NCI-H446 (cell line): ENCODE measurements around the gene CSE1L.
"Not testable (repeated sequence)": the region's sequence is repeated elsewhere in the genome, so short reads cannot be mapped to it uniquely, and the experiment has no call there.

Experiments
- DNase-seq, 2 experiments: peaks; one replicate each; lab custom pipeline; 2025; lab: John Stamatoyannopoulos, UW

CSE1L gene

DNA sequence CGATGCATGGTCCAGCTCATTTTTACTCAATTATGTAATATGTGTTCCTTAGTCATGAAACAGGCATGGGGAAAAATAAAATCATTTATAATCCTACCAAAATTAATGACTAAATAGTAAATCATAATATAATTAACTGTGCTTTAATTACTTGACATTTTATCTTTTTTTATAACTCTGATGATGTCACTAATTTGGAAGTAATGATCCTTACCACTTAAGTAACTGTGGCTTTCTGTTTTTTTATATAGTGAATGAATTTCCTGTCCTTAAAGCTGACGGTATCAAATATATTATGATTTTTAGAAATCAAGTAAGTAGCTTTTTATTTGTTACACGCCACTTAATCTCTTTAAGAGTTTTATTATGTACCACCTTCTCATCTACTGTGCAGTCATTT lies 32.2 kb downstream of the CSE1L start:
- no peak for DNase-seq

DNA sequence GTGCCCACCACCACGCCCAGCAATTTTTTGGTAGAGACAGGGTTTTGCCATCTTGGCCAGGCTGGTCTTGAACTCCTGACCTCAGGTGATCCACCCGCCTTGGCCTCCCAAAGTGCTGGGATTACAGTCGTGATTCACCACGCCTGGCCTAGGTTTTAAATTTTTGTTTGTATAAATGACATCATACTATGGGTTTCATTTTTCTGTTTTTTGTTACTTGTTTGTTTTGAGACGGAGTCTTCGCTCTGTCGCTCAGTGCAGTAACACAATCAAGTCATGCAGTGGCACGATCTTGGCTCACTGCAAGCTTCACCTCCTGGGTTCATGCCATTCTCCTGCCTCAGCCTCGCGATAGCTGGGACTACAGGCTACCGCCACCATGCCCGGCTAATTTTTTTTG lies 36.2 kb downstream of the CSE1L start:
- DNase-seq: not testable (repeated sequence)

DNA sequence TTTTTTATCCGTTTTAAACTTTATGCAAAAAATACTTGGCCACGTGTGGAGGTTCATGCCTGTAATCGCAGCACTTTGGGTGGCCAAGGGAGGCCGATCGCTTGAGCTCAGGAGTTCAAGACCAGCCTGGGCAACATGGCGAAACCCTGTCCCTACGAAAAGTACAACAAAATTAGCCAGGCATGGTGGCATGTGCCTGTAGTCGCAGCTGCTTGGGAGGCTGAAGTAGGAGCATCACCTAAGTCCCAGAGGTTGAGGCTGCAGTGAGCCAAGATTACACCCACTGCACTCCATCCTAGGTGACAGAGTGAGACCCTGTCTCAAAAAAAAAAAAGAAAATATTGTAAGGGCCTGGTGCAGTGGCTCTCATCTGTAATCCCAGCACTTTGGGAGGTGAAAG lies 45.0 kb downstream of the CSE1L start:
- DNase-seq: no peak

DNA sequence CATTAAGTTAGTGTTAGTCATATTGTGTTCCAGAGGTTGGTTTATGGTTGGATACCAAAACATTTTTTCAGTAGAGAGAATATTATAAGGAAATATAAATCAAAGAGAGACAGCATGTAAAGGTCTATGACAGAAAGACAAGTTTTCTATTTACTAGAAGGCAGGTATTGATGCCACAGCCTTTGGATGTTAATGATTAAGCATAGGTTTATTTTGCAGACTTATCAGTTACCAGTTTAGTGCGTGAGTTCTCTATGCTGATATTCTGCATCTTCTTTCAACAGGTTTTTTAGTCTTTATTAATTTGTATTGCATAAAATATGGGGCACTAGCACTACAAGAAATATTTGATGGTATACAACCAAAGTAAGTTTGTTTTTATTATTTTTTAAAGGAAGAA lies 45.6 kb downstream of the CSE1L start:
- DNase-seq: no peak

DNA sequence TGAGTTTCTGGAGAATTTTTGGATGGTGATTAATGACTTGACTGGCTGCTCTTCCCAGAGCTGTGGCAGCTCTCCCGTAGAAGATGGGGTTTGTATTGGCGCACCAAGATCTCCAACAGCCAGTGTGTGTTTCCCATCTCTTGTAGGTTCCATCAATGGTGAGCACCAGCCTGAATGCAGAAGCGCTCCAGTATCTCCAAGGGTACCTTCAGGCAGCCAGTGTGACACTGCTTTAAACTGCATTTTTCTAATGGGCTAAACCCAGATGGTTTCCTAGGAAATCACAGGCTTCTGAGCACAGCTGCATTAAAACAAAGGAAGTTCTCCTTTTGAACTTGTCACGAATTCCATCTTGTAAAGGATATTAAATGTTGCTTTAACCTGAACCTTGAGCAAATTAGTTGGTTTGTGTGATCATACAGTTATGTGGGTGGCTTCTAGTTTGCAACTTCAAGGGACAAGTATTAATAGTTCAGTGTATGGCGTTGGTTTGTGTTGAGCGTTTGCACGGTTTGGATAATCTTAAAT lies 50.2 kb downstream of the CSE1L start:
- no peak for DNase-seq

DNA sequence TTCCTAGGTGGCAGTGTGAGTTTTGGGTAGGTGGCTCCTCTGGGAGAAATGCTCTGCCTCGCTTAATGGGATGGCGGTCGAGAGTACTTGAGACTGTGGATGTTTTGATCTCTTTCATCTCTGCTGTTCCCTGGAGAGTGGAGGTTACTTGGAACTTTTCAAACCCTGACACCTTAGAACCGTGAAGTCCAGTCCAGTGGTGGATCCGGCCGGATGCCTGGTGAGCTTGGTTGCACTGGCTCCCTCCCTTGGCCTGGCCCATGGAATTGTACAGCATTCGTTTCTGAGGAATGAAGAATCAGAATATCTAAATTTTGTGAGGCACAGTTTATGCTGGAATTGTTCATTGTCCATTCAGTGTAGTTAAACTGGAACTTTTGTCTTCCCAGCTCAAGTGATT lies 51.0 kb downstream of the CSE1L start:
- no peak for DNase-seq

DNA sequence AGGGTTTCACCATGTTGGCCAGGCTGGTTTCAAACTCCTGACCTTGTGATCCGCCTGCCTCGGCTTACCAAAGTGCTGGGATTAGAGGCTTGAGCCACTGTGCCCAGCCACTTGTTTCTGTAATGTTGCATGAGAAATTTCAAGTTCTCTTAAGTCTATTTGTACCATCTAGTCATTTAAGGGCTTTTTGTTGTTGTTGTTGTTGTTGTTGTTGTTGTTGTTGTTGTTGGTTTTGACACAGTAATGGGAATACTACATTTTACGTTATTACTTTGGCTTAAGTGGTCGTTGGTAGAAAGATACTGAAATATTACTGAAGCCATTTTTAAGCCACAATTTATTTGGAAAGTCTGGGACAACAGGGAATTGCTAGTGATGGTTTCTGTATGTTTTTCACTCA lies 52.0 kb downstream of the CSE1L start:
- DNase-seq: no peak

DNA sequence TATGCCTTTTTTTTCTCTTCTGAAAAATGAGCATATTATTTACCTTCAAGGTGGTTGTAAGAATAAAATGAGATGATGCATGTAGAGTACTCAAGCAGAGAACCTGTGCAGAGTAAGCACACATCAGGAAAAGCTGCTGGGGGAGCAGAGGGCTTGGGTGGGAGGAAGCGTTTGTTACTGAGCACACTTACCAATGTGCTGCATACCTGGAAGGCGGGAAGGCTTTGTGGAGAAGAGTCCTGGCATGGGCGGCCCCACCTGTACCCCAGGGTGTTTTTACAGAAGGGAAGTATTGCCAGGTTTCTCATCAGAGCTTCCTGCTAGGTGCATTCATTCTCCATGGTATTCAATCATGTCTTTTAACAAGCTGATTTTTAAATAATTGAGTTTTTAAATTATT lies 52.9 kb downstream of the CSE1L start:
- DNase-seq: no peak

DNA sequence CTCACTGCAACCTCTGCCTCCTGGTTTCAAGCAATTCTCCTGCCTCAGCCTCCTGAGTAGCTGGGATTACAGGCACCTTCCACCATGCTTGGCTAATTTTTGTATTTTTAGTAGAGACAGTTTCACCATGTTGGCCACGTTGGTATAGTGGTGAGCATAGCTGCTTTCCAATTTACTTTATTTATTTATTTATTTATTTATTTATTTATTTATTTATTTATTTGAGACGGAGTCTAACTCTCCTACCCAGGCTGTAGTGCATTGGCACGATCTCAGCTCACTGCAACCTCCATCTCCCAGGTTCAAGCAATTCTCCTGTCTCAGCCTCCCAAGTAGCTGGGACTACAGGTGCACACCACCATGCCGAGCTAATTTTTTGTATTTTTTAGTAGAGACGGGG lies 54.2 kb downstream of the CSE1L start:
- not testable (repeated sequence) for DNase-seq

DNA sequence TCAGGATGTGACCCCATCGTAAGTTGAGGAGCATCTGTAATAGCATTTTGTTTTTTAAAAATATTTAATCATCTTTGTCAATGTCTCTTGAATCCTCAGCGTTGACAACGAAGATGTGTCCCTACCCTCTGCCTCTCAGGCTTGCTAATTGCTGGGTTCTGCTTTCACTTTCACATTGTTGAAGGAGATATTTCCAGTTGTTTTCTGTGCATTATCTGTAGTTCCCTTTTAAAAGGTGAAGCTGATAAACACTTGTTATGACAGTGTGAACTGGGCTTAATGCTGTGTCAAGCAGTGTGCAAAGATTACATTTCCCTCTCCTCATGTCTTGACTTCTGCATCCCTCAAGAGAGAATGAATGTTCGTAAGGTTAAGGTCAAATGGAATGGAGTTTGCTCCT lies 54.9 kb downstream of the CSE1L start:
- no peak for DNase-seq

DNA sequence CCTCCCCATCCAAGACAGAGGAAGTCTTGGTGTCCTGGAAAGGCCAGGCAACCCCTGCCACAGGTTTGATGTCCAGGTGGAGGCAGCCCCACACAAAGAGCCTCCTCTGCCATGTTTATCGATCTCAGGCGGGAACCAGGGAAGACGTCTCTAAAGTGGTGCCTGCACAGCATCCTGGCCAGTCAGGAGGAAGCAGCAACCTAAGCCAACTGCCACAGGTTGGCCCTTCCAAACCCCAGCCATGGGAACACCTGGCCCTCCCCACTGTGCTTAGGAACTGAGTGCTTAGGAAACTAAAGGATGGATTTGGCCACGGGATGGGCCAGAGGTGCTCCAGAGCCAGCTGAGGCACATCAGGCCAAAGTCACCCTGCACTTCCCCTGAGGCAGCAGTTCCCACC lies 56.9 kb downstream of the CSE1L start:
- no peak for DNase-seq

DNA sequence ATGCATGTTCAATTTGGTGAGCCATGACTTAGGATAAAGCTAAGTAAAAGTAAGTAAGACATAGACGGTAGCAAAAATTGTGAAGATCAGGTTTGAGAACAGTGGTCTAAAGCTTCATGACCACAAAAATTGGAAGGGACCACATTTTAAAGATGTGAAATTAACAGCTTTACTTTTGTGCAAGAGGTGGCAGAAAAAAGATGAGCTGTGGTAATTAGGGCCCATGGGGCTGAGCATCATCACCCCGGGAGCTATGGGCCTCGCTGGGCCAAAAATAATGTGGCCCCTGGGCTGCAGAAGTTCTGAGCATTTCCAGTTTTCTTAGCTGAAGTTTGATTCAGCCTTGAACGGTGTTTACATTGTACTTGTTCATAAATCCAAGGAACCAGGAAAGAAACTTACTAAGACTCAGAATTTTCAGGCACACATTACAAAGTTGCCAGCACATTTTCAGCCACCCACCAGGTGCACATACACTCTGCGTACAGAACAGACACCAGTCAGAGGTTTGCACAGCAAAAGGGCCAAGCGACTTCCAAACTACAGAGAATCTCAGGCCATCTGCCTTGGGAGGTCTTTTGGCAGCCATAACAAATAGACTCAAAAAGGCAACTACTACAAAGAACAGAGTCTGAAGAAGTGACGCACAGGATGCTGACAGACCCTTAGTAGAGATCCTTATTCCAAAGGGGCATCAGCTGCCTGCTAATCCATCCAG lies 57.7 kb downstream of the CSE1L start:
- no peak for DNase-seq

DNA sequence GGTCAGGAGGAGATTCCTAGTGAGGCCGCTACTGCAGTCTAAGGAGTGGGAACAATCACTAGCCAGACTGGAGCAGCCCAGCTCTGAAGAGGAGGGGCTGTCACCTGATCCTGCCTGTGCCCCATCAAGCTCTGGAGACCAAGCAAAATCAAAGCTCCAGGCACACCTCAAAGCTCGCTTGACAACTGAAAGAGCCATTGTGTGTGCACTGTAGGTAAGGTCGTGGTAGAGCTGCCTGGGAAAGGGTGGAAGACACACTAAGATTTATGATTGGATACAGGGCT lies 58.2 kb downstream of the CSE1L start:
- no peak for DNase-seq

DNA sequence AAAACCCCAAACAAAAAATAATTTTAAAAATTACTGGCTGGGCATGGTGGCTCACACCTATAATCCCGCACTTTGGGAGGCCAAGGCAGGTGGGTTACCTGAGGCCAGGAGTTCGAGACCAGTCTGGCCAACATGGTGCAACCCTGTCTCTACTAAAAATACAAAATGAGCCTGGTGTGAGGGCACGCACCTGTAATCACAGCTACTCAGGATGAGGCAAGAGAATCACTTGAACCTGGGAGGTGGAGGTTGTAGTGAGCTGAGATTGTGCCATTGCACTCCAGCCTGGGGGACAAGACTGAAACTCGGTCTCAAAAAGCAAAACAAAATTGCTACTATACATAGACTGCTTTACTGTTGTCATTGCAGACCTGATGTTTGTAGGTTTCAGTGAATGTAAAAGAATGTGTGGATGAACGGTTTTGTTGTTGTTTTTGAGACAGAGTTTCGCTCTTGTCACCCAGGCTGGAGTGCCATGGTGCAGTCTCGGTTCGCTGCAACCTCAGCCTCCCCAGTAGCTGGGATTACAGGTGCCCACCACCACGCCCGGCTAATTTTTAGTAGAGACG lies 59.0 kb downstream of the CSE1L start:
- DNase-seq: not testable (repeated sequence)

DNA sequence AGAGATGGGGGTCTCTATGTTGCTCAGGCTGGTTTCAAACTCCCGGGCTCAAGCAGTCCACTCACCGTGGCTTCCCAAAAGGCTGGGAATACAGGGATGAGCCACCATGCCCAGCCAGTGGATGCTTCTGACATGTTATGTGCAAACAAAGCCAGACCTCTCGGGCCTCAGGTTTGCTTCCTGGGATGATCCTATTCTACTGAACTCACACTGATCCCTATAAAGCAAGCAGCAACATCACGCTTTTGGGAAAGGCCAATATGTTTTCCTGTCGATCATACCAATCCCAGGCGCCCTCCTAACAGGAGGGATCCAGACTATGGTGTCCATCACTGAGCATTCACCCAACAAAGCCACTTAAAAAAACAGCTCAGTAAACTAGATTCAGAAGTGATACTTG lies 60.2 kb downstream of the CSE1L start:
- DNase-seq: no peak

DNA sequence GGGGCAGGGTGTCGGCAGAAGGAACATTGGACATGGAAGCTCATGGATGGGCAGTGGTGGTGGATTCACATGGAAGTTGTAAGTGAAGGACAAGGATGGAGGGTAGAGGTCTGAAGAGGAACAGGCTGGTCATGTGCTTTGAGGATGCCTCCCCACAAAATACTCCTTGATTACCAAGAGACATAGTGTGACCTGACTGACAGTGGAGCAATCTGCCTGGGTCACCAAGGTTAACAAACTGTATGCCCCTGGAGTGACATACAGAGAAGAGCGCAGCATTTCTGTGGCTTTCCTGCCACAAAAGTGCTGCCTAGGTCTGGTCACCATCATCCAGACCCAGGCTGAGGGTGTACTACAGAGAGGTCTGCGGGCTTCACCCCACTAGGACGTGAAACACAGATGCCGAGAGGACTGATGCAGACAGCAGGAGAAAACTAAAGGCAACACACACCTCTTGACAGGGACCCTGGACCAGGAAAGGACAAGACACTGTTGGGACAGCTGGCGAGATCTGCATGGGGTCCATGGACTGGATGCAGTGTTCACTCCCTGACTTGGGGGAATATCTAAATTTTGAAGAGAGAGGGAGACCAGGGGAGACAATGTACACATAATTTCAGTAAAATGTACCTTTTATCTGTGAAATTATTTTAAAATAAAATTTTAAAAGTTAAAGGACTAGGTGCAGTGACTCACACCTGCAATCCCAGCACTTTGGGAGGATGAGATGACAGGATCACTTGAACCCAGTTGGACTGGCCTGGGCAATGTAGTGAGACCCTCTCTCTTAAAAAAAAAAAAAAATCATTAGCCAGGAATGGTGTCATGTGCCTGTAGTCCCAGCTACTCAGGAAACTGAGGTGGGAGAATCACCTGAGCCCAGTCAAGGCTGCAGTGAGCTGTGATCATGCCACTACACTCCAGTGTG lies 64.9 kb downstream of the CSE1L start:
- no peak for DNase-seq

DNA sequence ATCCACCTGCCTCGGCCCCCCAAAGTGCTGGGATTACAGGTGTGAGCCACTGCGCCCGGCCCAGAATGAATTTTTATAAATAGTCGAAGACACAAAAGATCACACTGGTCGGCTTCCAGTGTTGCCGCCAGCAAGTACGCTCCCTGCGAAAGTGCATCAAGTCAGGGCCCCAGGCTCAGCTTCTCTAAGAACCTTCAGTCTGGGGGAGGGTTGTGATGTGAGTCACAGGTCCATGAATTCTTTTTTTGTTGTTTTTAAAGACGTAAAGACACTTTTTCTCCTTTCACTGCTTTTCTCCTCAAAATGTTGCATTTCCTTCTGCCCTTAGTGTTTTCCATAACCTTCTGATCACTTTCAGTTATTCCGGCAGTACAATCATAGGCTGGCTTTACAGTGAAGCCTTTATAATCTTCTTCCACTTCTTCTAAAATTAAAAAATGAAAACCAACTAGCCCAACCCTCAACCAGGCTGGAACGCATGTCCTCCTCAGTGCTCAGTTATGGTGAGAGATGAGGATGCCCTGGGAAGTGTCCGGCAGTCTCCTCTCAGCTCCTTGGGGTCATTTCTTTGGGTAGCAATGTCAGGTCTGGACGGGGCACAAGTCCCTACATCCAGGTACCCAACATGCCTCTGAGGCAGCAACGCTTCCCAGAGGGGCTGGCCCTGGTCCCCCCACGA lies 66.6 kb downstream of the CSE1L start:
- DNase-seq: no peak

DNA sequence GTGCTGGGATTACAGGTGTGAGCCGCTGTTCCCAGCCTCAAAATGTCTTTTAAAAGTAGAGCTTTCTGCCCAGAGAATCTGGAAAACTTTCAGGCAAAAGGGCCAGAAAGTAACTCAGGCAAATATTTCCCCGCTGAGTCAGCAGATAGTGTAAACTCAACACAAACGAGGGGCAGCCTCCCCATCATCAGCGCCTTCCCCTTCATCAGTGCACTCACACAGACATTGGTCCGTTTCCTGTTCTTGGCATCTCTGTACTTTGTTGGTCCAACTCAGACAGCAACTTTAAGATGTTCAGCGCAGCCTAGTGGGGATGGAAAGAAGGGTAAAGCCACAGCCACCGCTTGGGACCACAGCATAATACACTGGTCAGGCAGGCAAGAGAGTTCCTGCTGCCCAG lies 69.5 kb downstream of the CSE1L start:
- DNase-seq: no peak

DNA sequence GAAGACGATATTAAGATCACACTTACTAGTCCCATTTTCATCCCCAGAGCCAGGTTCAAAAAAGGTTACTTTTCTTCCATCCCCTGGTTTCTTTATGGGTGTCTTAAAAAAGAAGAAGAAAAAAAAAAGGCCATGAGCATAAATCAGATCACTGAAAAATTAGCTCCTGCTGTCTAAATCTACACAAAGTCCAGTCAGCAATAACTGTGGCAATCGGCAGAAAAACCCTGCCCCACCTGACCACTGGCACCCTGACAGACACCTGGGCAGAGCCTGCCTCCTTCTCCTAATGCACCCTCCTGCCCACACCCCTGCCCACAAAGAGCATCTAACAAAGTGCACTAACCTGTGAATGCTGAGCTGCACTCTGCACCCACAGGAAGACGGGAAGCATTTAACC lies 72.2 kb downstream of the CSE1L start:
- DNase-seq: no peak

DNA sequence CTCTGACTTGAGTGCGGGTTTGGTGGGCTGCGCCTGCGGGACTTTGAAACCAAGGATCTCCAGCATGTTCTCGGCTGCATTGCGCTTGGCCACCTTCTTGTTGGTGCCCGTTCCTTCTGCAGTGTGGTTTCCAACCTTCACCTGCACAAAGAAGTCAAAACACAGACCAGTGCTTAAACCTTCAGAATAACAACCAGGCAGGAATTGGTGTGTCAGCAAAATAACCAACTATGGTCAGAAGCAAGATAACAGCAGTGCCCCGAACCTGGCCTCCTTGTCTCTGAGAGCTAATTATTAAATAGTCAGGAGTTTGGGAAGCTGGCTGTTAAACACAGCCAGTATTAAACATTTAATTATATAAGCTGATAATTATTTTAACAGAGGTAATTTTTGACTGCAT lies 73.9 kb downstream of the CSE1L start:
- no peak for DNase-seq

DNA sequence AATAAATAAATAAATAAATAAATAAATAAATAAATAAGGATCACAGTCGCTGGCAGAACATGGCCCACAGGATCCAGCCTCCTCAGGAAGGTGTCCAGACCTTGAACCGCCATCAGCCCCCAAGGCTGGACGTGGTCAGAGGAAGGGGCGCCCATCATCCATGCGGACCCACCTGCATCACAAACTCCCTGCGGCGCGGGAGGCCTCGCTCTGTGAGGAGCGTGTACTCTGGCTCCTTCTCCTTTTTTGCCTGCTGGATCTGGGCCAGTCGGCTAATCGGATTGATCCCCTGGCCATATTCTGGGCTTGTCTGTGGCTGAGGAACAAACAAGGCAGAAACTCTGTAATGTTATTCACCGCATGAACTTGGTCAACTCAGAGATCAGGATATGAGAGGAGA lies 76.8 kb downstream of the CSE1L start:
- no peak for DNase-seq

DNA sequence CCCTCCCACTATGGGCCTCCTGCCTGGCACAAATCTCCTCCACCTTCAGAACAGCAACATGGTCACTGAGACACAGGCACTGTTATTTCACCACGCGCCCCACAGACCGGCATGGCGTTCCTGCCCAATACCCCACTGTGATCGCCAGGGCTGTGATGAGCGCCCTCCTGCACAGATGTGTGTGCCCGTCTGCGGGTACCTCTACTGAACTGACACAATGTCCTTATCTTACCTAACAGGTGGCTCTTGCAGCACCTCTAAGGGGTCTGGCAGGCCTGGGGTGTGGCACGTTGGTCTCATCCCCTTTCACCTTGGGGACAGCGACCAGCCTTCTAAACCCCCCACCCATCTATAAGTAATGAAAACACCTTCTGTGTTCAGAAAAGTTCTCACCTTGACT lies 77.9 kb downstream of the CSE1L start:
- no peak for DNase-seq
